ENCODE results near the gene CXCL5.

DNA sequence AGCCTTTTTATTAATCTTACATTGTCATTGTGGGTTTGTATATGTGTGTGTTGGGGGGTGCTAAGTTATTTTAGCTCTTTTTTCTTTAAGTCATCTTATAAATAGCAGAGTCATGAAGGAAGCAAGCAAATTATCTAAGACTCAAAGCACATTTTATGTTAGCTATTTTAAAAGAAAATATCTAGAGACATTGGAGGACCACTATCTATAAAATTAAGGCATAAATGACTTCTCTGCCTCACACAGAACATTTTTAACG lies 6.8 kb downstream of the CXCL5 start:
- TF ChIP-seq, protein P1, sequence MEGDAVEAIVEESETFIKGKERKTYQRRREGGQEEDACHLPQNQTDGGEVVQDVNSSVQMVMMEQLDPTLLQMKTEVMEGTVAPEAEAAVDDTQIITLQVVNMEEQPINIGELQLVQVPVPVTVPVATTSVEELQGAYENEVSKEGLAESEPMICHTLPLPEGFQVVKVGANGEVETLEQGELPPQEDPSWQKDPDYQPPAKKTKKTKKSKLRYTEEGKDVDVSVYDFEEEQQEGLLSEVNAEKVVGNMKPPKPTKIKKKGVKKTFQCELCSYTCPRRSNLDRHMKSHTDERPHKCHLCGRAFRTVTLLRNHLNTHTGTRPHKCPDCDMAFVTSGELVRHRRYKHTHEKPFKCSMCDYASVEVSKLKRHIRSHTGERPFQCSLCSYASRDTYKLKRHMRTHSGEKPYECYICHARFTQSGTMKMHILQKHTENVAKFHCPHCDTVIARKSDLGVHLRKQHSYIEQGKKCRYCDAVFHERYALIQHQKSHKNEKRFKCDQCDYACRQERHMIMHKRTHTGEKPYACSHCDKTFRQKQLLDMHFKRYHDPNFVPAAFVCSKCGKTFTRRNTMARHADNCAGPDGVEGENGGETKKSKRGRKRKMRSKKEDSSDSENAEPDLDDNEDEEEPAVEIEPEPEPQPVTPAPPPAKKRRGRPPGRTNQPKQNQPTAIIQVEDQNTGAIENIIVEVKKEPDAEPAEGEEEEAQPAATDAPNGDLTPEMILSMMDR (IDR thresholded peaks at IDR 0.05) = no peak
- TF ChIP-seq, protein P2, sequence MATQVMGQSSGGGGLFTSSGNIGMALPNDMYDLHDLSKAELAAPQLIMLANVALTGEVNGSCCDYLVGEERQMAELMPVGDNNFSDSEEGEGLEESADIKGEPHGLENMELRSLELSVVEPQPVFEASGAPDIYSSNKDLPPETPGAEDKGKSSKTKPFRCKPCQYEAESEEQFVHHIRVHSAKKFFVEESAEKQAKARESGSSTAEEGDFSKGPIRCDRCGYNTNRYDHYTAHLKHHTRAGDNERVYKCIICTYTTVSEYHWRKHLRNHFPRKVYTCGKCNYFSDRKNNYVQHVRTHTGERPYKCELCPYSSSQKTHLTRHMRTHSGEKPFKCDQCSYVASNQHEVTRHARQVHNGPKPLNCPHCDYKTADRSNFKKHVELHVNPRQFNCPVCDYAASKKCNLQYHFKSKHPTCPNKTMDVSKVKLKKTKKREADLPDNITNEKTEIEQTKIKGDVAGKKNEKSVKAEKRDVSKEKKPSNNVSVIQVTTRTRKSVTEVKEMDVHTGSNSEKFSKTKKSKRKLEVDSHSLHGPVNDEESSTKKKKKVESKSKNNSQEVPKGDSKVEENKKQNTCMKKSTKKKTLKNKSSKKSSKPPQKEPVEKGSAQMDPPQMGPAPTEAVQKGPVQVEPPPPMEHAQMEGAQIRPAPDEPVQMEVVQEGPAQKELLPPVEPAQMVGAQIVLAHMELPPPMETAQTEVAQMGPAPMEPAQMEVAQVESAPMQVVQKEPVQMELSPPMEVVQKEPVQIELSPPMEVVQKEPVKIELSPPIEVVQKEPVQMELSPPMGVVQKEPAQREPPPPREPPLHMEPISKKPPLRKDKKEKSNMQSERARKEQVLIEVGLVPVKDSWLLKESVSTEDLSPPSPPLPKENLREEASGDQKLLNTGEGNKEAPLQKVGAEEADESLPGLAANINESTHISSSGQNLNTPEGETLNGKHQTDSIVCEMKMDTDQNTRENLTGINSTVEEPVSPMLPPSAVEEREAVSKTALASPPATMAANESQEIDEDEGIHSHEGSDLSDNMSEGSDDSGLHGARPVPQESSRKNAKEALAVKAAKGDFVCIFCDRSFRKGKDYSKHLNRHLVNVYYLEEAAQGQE (IDR thresholded peaks at IDR 0.05; ENCODE audit: insufficient read depth in 1 of 2, low read depth in 2 of 2, low read length in 1 of 2) = no peak

All from Panc1 (cell line).